ENCODE measurements around the gene FPR1.
A peak's percentile ranks its signal among the peaks of the same experiment; 100 is the strongest.

Gene FPR1

GRCh38 chr19:51703575-51704515, 47.8 kb downstream of the FPR1 start:
- peak; percentile 94 for DNase-seq

DNA sequence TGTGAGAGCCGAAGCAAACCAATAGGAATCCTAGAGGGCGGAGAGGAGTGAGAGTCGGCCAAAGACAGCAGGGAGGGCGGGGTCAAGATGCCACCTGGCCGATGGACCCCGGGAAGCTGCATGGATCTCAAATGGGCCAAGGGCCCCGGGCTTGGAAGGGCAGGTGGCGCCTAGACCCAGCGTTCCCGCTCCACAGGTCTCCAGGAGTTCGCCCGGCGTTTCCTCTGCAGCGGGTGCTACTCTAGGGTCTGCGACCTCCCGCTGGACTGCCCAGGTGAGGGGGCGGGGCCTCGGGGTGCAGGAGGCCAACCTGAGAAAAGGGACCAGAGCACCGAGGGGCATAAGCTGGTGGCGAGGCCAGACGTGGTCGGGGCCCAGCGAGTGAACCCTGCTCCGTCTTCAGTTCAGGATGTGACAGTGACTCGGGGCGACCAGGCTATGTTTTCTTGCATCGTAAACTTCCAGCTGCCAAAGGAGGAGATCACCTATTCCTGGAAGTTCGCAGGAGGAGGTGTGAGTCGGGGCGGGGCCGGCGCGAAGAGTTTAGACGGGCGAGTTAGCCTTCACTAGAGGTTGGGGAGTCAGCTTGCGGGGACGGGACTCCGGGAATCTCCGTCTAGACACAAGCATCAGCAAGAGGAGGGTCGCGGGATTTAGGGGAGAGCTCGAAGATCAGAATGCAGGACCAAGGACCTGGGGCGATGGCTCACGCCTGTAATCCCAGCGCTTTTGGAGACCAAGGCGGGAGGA, 48.7 kb downstream of the FPR1 start:
- no peak for DNase-seq

- DNase-seq, result peak; percentile 66
Measured at GRCh38 chr19:51702103-51702824, 49.4 kb downstream of the FPR1 start.

GRCh38 chr19:51701468-51702100, 50.1 kb downstream of the FPR1 start:
- no peak for DNase-seq

- no peak for DNase-seq
Measured at GRCh38 chr19:51699170-51699569, 52.5 kb downstream of the FPR1 start.

DNA sequence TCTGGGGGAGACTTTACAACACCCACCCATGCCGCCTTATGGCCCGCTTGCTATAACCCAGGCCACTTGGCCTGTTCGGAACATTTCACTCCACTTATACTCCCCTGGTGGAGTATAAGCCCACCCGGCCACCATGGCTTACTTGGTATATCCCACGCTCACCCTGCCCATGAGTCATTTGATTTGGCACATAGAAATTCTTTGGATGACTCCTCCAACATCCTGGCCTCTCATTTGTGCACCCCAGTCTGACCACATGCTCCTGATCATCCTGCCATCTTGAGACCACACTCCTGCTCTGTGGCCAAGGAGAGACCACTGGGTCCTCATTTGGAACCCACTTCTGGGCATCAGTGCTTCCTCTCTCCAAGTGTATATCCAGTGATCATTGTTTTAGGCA, 53.4 kb downstream of the FPR1 start:
- peak; percentile 60 for DNase-seq

GRCh38 chr19:51697169-51697776, 54.4 kb downstream of the FPR1 start:
- DNase-seq, result no peak

GRCh38 chr19:51696606-51697005, 55.1 kb downstream of the FPR1 start:
- DNase-seq, result no peak

Data from fibroblast of skin of right biceps (primary cell).